HepG2 (cell line): ENCODE results near the gene SAPCD1. TPM values are rescaled to one million over a fixed set of nuclear protein-coding genes. Genes with fewer than 3 reads are reported as not detected.
A peak's percentile ranks its signal among the peaks of the same experiment; 100 is the strongest.

Source experiments
- EEA1 ChIP-seq: sonication (generic); formaldehyde crosslinking; IDR thresholded peaks from 2 replicates; pipeline ENCODE4 v1.5.1; 2020; ENCODE audit warnings: mild to moderate bottlenecking, missing genetic modification reagents, borderline replicate concordance
- MTA3 ChIP-seq: sonication (generic); formaldehyde crosslinking; IDR thresholded peaks from 2 replicates; pipeline ENCODE4 v1.4.0; 2020; ENCODE audit warnings: missing genetic modification reagents
- NCOA2 ChIP-seq: sonication (generic); formaldehyde crosslinking; IDR thresholded peaks from 2 replicates; pipeline ENCODE4 v1.8.0; 2022; ENCODE audit warnings: inconsistent platforms
- RFX3 ChIP-seq: IDR thresholded peaks from 2 replicates; pipeline ENCODE4 v1.6.1; 2016; ENCODE audit warnings: missing biosample characterization, missing genetic modification reagents
- ZFAT ChIP-seq: sonication (generic); formaldehyde crosslinking; conservative IDR thresholded peaks from 2 replicates; pipeline ENCODE4 v1.8.1; 2023; ENCODE audit warnings: missing genetic modification reagents, inconsistent platforms
- ZNF205 ChIP-seq: IDR thresholded peaks from 2 replicates; pipeline ENCODE4 v1.6.1; 2018; ENCODE audit warnings: missing biosample characterization, missing genetic modification reagents
- ZNF577 ChIP-seq: sonication (generic); formaldehyde crosslinking; IDR thresholded peaks from 2 replicates; pipeline ENCODE4 v1.4.0; 2020; ENCODE audit warnings: mild to moderate bottlenecking, low read depth, missing genetic modification reagents, borderline replicate concordance
- ZSCAN31 ChIP-seq: sonication (generic); formaldehyde crosslinking; IDR thresholded peaks from 2 replicates; pipeline ENCODE4 v1.5.0; 2020; ENCODE audit warnings: low read depth, mild to moderate bottlenecking, missing genetic modification reagents
- polyA plus RNA-seq, 8 experiments: library from polyadenylated mRNA; depleted of rRNA in 3 of 8; stranded (reverse) in 7 of 8; unstranded in 1 of 8; fragments of >200 nt; fragmentation: Illumina TruSeq in 4 of 8; extraction: Trizol in 4 of 8; gene quantifications; 2 replicates each; pipeline versions ENCODE4 v1.2.1 to v1.2.3, GENCODE V29; 2011 to 2016; ENCODE audit warnings: low read depth in 4 of 8, missing spikeins in 1 of 8, mixed read lengths in 1 of 8; ENCODE audit not compliant: insufficient read depth in 1 of 8
- total RNA-seq, 5 experiments: library from RNA; depleted of rRNA; stranded (reverse); fragments of >200 nt; fragmentation: Illumina TruSeq; extraction: Trizol; gene quantifications; 2 replicates each; pipeline ENCODE4 v1.2.3, GENCODE V29; 2016; ENCODE audit warnings: low read depth in 1 of 5
- TF ChIP-seq, protein P1 (sequence below): IDR thresholded peaks from 2 replicates; pipeline ENCODE4 v1.6.1; 2016; ENCODE audit warnings: control low read depth
- TF ChIP-seq, protein P2 (sequence below): sonication (generic); formaldehyde crosslinking; IDR thresholded peaks from 2 replicates; pipeline ENCODE4 v1.5.0; 2020; ENCODE audit warnings: missing genetic modification reagents
- TF ChIP-seq, protein P3 (sequence below): sonication (generic); formaldehyde crosslinking; IDR thresholded peaks from 2 replicates; pipeline ENCODE4 v1.4.0; 2020; ENCODE audit warnings: mild to moderate bottlenecking, missing genetic modification reagents
- TF ChIP-seq, protein P4 (sequence below): IDR thresholded peaks from 2 replicates; pipeline ENCODE4 v1.4.0; 2020; ENCODE audit warnings: mild to moderate bottlenecking, missing genetic modification reagents

Gene SAPCD1
- total and polyA plus RNA-seq, 2 of the 13 experiments (the other 11 are each of a cell fraction or from before 2014, with no cell fraction given) = 2.5 to 3.9 TPM

DNA sequence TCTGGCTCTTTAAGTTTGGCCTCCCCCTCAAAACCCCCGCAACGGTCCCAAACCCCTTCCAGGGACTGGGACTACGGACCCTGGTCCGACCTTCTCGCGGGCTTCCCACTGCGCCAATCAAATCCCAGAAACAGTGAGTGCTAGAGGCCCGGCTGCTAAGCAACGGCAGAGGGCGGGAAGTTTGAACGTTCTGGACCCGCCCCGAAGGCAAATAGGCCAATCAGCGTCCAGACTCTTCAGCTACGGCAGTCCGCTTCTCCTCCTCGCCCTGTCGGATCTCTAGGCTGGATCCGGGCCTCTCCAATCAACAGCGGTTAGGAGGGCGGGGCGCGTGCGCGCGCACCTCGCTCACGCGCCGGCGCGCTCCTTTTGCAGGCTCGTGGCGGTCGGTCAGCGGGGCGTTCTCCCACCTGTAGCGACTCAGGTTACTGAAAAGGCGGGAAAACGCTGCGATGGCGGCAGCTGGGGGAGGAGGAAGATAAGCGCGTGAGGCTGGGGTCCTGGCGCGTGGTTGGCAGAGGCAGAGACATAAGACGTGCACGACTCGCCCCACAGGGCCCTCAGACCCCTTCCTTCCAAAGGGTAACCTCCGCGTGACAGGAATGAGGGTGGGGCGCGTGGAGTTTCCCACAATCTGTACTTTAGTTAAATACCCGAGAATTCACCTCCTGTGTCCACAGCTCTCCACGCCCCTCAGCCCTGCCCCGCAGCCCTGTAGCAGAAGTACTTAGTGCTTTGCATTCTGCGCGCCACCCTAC lies 22.6 kb upstream of the SAPCD1 start, which contains the start of gene MSH5 (continued):
- TF ChIP-seq, protein P1, sequence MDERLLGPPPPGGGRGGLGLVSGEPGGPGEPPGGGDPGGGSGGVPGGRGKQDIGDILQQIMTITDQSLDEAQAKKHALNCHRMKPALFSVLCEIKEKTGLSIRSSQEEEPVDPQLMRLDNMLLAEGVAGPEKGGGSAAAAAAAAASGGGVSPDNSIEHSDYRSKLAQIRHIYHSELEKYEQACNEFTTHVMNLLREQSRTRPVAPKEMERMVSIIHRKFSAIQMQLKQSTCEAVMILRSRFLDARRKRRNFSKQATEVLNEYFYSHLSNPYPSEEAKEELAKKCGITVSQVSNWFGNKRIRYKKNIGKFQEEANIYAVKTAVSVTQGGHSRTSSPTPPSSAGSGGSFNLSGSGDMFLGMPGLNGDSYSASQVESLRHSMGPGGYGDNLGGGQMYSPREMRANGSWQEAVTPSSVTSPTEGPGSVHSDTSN (CRISPR knock-in tag) = peak; percentile 69
- TF ChIP-seq ZNF577 (CRISPR knock-in tag) = no peak
- TF ChIP-seq NCOA2 (CRISPR knock-in tag) = no peak; the same call in none of the 2 replicates
- TF ChIP-seq ZNF205 = peak; percentile 79
- TF ChIP-seq, protein P2, sequence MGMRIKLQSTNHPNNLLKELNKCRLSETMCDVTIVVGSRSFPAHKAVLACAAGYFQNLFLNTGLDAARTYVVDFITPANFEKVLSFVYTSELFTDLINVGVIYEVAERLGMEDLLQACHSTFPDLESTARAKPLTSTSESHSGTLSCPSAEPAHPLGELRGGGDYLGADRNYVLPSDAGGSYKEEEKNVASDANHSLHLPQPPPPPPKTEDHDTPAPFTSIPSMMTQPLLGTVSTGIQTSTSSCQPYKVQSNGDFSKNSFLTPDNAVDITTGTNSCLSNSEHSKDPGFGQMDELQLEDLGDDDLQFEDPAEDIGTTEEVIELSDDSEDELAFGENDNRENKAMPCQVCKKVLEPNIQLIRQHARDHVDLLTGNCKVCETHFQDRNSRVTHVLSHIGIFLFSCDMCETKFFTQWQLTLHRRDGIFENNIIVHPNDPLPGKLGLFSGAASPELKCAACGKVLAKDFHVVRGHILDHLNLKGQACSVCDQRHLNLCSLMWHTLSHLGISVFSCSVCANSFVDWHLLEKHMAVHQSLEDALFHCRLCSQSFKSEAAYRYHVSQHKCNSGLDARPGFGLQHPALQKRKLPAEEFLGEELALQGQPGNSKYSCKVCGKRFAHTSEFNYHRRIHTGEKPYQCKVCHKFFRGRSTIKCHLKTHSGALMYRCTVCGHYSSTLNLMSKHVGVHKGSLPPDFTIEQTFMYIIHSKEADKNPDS (CRISPR knock-in tag) = peak; percentile 93
- TF ChIP-seq ZFAT = no peak
- TF ChIP-seq MTA3 (CRISPR knock-in tag) = peak; percentile 38; the same call in 1 of the 2 replicates
- peak; percentile 93; the same call in 1 of the 2 replicates for TF ChIP-seq EEA1 (CRISPR knock-in tag)
- peak; percentile 93 for TF ChIP-seq RFX3 (CRISPR knock-in tag)
- TF ChIP-seq, protein P3, sequence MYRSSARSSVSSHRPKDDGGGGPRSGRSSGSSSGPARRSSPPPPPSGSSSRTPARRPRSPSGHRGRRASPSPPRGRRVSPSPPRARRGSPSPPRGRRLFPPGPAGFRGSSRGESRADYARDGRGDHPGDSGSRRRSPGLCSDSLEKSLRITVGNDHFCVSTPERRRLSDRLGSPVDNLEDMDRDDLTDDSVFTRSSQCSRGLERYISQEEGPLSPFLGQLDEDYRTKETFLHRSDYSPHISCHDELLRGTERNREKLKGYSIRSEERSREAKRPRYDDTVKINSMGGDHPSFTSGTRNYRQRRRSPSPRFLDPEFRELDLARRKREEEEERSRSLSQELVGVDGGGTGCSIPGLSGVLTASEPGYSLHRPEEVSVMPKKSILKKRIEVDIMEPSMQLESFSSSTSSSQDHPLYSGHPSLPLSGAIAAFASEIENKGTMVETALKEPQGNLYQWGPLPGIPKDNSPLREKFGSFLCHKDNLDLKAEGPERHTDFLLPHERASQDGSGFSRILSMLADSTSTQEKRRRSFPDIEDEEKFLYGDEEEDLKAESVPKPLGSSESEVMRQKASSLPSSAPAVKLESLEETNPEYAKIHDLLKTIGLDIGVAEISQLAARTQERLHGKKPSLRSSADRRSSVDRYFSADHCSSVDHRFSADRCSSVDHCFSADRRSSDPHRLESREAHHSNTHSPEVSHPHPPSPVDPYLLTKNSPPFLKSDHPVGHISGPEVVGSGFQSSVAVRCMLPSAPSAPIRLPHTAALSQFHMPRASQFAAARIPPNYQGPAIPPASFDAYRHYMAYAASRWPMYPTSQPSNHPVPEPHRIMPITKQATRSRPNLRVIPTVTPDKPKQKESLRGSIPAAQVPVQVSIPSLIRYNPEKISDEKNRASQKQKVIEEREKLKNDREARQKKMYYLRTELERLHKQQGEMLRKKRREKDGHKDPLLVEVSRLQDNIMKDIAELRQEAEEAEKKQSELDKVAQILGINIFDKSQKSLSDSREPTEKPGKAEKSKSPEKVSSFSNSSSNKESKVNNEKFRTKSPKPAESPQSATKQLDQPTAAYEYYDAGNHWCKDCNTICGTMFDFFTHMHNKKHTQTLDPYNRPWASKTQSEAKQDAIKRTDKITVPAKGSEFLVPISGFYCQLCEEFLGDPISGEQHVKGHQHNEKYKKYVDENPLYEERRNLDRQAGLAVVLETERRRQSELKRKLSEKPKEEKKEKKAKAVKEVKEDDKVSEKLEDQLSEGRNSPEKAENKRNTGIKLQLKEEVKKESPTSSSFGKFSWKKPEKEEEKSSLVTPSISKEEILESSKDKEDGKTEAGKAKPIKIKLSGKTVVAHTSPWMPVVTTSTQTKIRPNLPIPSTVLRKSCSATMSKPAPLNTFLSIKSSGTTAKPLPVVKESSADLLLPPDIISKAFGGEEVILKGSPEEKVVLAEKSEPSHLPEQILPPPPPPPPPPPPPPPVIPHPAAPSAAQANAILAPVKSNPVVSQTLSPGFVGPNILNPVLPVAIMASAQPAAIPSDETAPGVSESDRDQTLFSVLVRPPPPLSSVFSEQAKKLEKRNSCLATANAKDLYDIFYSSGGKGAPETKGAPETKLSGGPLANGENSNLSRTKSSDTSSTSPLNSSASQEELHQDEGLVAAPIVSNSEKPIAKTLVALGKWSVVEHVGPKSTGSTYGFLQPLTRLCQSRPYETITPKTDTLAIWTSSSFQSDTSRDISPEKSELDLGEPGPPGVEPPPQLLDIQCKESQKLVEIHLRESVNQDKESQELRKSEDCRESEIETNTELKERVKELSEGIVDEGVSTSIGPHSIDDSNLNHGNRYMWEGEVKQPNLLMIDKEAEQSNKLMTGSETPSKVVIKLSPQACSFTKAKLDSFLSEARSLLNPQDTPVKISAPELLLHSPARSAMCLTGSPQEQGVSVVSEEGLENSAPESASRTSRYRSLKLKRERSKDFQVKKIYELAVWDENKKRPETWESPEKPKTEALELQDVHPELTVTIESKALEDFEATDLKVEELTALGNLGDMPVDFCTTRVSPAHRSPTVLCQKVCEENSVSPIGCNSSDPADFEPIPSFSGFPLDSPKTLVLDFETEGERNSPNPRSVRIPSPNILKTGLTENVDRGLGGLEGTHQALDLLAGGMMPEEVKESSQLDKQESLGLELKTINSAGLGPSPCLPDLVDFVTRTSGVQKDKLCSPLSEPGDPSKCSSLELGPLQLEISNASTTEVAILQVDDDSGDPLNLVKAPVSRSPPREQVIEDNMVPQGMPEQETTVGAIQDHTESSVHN (CRISPR knock-in tag) = peak; percentile 98
- TF ChIP-seq ZSCAN31 (CRISPR knock-in tag) = peak; percentile 94
- TF ChIP-seq, protein P4, sequence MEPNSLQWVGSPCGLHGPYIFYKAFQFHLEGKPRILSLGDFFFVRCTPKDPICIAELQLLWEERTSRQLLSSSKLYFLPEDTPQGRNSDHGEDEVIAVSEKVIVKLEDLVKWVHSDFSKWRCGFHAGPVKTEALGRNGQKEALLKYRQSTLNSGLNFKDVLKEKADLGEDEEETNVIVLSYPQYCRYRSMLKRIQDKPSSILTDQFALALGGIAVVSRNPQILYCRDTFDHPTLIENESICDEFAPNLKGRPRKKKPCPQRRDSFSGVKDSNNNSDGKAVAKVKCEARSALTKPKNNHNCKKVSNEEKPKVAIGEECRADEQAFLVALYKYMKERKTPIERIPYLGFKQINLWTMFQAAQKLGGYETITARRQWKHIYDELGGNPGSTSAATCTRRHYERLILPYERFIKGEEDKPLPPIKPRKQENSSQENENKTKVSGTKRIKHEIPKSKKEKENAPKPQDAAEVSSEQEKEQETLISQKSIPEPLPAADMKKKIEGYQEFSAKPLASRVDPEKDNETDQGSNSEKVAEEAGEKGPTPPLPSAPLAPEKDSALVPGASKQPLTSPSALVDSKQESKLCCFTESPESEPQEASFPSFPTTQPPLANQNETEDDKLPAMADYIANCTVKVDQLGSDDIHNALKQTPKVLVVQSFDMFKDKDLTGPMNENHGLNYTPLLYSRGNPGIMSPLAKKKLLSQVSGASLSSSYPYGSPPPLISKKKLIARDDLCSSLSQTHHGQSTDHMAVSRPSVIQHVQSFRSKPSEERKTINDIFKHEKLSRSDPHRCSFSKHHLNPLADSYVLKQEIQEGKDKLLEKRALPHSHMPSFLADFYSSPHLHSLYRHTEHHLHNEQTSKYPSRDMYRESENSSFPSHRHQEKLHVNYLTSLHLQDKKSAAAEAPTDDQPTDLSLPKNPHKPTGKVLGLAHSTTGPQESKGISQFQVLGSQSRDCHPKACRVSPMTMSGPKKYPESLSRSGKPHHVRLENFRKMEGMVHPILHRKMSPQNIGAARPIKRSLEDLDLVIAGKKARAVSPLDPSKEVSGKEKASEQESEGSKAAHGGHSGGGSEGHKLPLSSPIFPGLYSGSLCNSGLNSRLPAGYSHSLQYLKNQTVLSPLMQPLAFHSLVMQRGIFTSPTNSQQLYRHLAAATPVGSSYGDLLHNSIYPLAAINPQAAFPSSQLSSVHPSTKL = peak; percentile 41; the same call in 1 of the 2 replicates
